Measurements from ENCODE around the gene LGALS7. TPM values are rescaled to one million over a fixed set of nuclear protein-coding genes. Genes with fewer than 3 reads are reported as not detected.

The LGALS7 gene
- total and polyA plus RNA-seq, 2 of the 4 experiments (the other 2 are of a cell fraction), result not detected

GRCh38 chr19:38726284-38726673 is 47.0 kb downstream of the LGALS7 start:
- ATAC-seq (ENCODE audit: low read depth) (no peak), DNase-seq (no peak)
- Histone ChIP-seq H3K4me2 (ENCODE audit: low read depth, low read length) (no peak overlapping the region), H2AFZ (replicated peaks; ENCODE audit: low read length, poor library complexity) (no peak overlapping the region), H2AK9ac (replicated peaks; ENCODE audit: low read depth, low read length, poor library complexity) (no peak overlapping the region), H3K9ac (ENCODE audit: low read depth, low read length) (no peak overlapping the region), H2BK5ac (ENCODE audit: low read depth, low read length, poor library complexity, severe bottlenecking) (no peak overlapping the region), H4K91ac (ENCODE audit: insufficient read depth, low read depth, low read length) (no peak overlapping the region), H4K8ac (ENCODE audit: low read depth in 2 of 2, low read length in 2 of 2) (no peak overlapping the region), H4K20me1 (ENCODE audit: insufficient read depth, low read length) (peaks cover 17% of the 10 kb centered on the region), H3K9me1 (ENCODE audit: insufficient read depth, low read length) (no peaks in the 10 kb centered on the region), H2BK120ac (ENCODE audit: low read depth, low read length) (no peak overlapping the region), H2BK20ac (ENCODE audit: low read depth, low read length) (no peak overlapping the region), H4K5ac (ENCODE audit: low read depth, low read length) (no peak overlapping the region), H3K23ac (ENCODE audit: low read depth, low read length) (no peak overlapping the region), H3K14ac (replicated peaks; ENCODE audit: low read depth, low read length) (no peak overlapping the region), H2BK15ac (ENCODE audit: low read depth, low read length) (no peak overlapping the region), H3K36me3 (ENCODE audit: control insufficient read depth, insufficient read depth, low read length) (peaks cover 88% of the 10 kb centered on the region), H3K27me3 (ENCODE audit: control insufficient read depth, insufficient read depth, low read length) (no peaks in the 10 kb centered on the region), H3K4ac (ENCODE audit: low read depth, low read length) (no peak overlapping the region), H3K27ac (ENCODE audit: insufficient read depth, low read length) (no peak overlapping the region), H3K56ac (ENCODE audit: extremely low read depth, insufficient read depth, low read length) (no peak overlapping the region), H2AK5ac (ENCODE audit: low read depth, low read length) (no peak overlapping the region), H3K4me3 (ENCODE audit: insufficient read depth, low read depth, low read length) (no peak overlapping the region), H3K79me1 (ENCODE audit: low read depth in 1 of 2, low read length in 2 of 2) (peaks cover 30 to 51% of the 10 kb centered on the region in 2 experiments), H3K9me3 (ENCODE audit: control insufficient read depth, insufficient read depth, low read length) (no peaks in the 10 kb centered on the region), H3K4me1 (ENCODE audit: control insufficient read depth, insufficient read depth, low read length) (0 out of 2 replicates have a peak, but pooled peaks cover 2% of the 10 kb centered on the region), H3K18ac (ENCODE audit: low read depth, low read length) (no peak overlapping the region)
- ChIA-PET POLR2A (ENCODE audit: unreplicated experiment) (no interaction called here), CTCF (no interaction called here)
- 90% methylated on average over 6 of the region's 6 CpGs; no CpG with 5 or more reads in 1 of the 2 experiments for WGBS, 2 experiments (ENCODE audit: extremely low coverage in 2 of 2, insufficient read length in 1 of 2)
- BruUV-seq (replicated peaks), result no TSS peak
- dilution Hi-C loops (cut with HindIII; ENCODE audit: low sequenced_read_pairs, unreplicated experiment) (no loop called here), in situ Hi-C loops (cut with MboI; ENCODE audit: low sequenced_read_pairs) (loop anchor here (25.0 kb wide), 1 partner anchor 186 kb away; the partner anchor contains the start of gene CCER2), intact Hi-C loops (cut with micrococcal nuclease) (no loop called here)
- TF ChIP-seq SMC3 (IDR thresholded peaks at IDR 0.05; ENCODE audit: low read depth, low read length), result no peak
- no peak for TF ChIP-seq CTCF (conservative IDR thresholded peaks at IDR 0.05; ENCODE audit: low read depth, low read length)
- TF ChIP-seq CEBPB (IDR thresholded peaks at IDR 0.05; ENCODE audit: low read depth, low read length), result no peak
- no peak for TF ChIP-seq MXI1 (IDR thresholded peaks at IDR 0.05; ENCODE audit: borderline replicate concordance, low read depth, low read length)
